ENCODE results near the gene CRY2.

The CRY2 gene

GRCh38 chr11:45932217-45932616, 84.9 kb downstream of the CRY2 start:
- no peak for DNase-seq
